Measurements from ENCODE around the gene ZNF175.

ZNF175 gene

GRCh38 chr19:51567583-51567982, 3.5 kb upstream of the ZNF175 start:
- DNase-seq (ENCODE audit: low read depth in 1 of 2, low spot score in 1 of 2) = no peak
- no peaks in the 10 kb centered on the region for H3K27me3 ChIP-seq (ENCODE audit: insufficient read depth, poor library complexity, severe bottlenecking)
- H3K27ac ChIP-seq (replicated peaks) = no peak overlapping the region
- TF ChIP-seq REST (IDR thresholded peaks at IDR 0.05; ENCODE audit: insufficient replicate concordance, low read depth) = no peak
- TF ChIP-seq CTCF (IDR thresholded peaks at IDR 0.05; ENCODE audit: insufficient read depth, low read length) = no peak
- TF ChIP-seq GABPA (IDR thresholded peaks at IDR 0.05; ENCODE audit: low read depth) = no peak
- no peak for TF ChIP-seq SPI1 (IDR thresholded peaks at IDR 0.05; ENCODE audit: borderline replicate concordance, low read depth)
- no peak for TF ChIP-seq POLR2AphosphoS5 (IDR thresholded peaks at IDR 0.05; ENCODE audit: low read depth)
- no peak overlapping the region for H3K4me3 ChIP-seq (replicated peaks; ENCODE audit: insufficient read depth, low read length)

GRCh38 chr19:51568456-51568855, 2.6 kb upstream of the ZNF175 start:
- H3K27me3 ChIP-seq (ENCODE audit: insufficient read depth, poor library complexity, severe bottlenecking) = no peaks in the 10 kb centered on the region
- TF ChIP-seq POLR2AphosphoS5 (IDR thresholded peaks at IDR 0.05; ENCODE audit: low read depth) = no peak
- TF ChIP-seq GABPA (IDR thresholded peaks at IDR 0.05; ENCODE audit: low read depth) = no peak
- no peak for TF ChIP-seq REST (IDR thresholded peaks at IDR 0.05; ENCODE audit: insufficient replicate concordance, low read depth)
- TF ChIP-seq SPI1 (IDR thresholded peaks at IDR 0.05; ENCODE audit: borderline replicate concordance, low read depth) = no peak
- TF ChIP-seq CTCF (IDR thresholded peaks at IDR 0.05; ENCODE audit: insufficient read depth, low read length) = no peak
- no peak overlapping the region for H3K4me3 ChIP-seq (replicated peaks; ENCODE audit: insufficient read depth, low read length)
- no peak overlapping the region for H3K27ac ChIP-seq (replicated peaks)
- DNase-seq (ENCODE audit: low read depth in 1 of 2, low spot score in 1 of 2) = no peak

GRCh38 chr19:51571599-51571998, 516 bp downstream of the ZNF175 start:
- DNase-seq (ENCODE audit: low read depth in 1 of 2, low spot score in 1 of 2) = no peak
- TF ChIP-seq SPI1 (IDR thresholded peaks at IDR 0.05; ENCODE audit: borderline replicate concordance, low read depth) = no peak
- TF ChIP-seq GABPA (IDR thresholded peaks at IDR 0.05; ENCODE audit: low read depth) = no peak
- no peak for TF ChIP-seq CTCF (IDR thresholded peaks at IDR 0.05; ENCODE audit: insufficient read depth, low read length)
- no peak for TF ChIP-seq REST (IDR thresholded peaks at IDR 0.05; ENCODE audit: insufficient replicate concordance, low read depth)
- TF ChIP-seq POLR2AphosphoS5 (IDR thresholded peaks at IDR 0.05; ENCODE audit: low read depth) = no peak
- H3K27ac ChIP-seq (replicated peaks) = peak overlapping the region; percentile 68

More at GRCh38 chr19:51571599-51571998, 516 bp downstream of the ZNF175 start:
- peak overlapping the region; percentile 92 for H3K4me3 ChIP-seq (replicated peaks; ENCODE audit: insufficient read depth, low read length)
- H3K27me3 ChIP-seq (ENCODE audit: insufficient read depth, poor library complexity, severe bottlenecking) = no peaks in the 10 kb centered on the region
